HUES48 (cell line): ENCODE results near the gene TANGO2.

Source experiments
- H3K27ac ChIP-seq: one replicate; pipeline ENCODE4 v1.7.0; 2013; ENCODE audit warnings: low read depth, low read length, inconsistent platforms
- H3K27me3 ChIP-seq: 2 replicates; pipeline ENCODE4 v1.6.1; 2013; ENCODE audit warnings: mild to moderate bottlenecking, low read length; ENCODE audit not compliant: control insufficient read depth, insufficient read depth
- H3K36me3 ChIP-seq: 2 replicates; pipeline ENCODE4 v1.6.1; 2013; ENCODE audit warnings: low read length; ENCODE audit not compliant: control insufficient read depth, insufficient read depth
- H3K4me1 ChIP-seq: 2 replicates; pipeline ENCODE4 v1.6.1; 2013; ENCODE audit warnings: mild to moderate bottlenecking, low read length; ENCODE audit not compliant: control insufficient read depth, insufficient read depth
- H3K4me3 ChIP-seq: 2 replicates; pipeline ENCODE4 v1.5.1; 2013; ENCODE audit warnings: mild to moderate bottlenecking, low read depth, low read length
- H3K9ac ChIP-seq: 2 replicates; pipeline ENCODE4 v1.6.1; 2013; ENCODE audit warnings: mild to moderate bottlenecking, low read depth, low read length, moderate library complexity
- H3K9me3 ChIP-seq: 2 replicates; pipeline ENCODE4 v1.6.1; 2013; ENCODE audit warnings: low read length; ENCODE audit not compliant: control insufficient read depth, insufficient read depth

TANGO2 gene

DNA sequence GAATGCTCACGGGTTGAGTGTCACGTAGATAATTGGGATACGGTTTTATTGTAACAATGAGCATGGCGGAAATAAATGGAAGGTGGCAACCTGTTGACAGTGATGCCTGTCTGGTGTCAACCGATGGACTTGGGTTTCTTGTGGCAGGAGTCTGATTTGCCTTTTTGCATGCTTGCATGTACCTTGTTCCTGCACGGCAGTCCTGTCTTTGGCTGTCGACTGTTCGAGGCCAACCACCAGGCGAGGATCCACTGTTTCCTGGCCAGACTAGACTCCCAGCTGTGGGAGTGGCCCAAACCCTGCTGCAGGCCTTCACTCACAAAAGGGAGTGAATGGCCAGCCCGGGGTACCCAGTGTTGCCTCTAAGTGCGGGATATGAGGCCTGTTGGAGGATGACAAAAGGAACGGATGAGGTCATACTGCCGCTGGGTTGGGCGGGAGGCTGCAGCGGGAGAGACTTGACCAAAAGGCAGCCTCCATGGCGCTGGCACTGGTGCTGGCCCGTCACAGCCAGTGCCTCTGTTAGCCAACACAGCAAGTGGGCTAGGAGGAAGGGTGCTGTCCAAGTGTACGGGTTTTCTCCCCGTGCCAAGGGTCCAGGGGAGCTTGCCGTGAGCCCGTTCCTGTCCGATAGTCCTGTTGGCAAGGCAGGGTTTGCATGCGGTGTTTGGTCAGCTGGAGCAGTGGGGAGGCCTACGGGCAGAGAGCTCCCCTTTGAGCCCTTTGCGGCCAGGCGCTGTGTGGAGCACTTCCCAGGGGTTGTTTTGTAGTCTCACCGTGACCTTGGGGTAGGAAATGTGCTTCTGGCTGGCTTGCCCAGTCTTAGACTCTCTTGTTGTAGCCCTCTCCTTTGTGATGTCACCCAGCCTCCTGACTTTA, 60.1 kb downstream of the TANGO2 start:
- H3K36me3 ChIP-seq: peaks cover 15% of the 10 kb centered on the region
- no peaks in the 10 kb centered on the region for H3K9me3 ChIP-seq
- no peaks in the 10 kb centered on the region for H3K27me3 ChIP-seq
- H3K4me1 ChIP-seq: peaks cover 15% of the 10 kb centered on the region
- peak overlapping the region; percentile 96 for H3K9ac ChIP-seq
- H3K27ac ChIP-seq: peak overlapping the region; percentile 96
- H3K4me3 ChIP-seq: peak overlapping the region; percentile 99

DNA sequence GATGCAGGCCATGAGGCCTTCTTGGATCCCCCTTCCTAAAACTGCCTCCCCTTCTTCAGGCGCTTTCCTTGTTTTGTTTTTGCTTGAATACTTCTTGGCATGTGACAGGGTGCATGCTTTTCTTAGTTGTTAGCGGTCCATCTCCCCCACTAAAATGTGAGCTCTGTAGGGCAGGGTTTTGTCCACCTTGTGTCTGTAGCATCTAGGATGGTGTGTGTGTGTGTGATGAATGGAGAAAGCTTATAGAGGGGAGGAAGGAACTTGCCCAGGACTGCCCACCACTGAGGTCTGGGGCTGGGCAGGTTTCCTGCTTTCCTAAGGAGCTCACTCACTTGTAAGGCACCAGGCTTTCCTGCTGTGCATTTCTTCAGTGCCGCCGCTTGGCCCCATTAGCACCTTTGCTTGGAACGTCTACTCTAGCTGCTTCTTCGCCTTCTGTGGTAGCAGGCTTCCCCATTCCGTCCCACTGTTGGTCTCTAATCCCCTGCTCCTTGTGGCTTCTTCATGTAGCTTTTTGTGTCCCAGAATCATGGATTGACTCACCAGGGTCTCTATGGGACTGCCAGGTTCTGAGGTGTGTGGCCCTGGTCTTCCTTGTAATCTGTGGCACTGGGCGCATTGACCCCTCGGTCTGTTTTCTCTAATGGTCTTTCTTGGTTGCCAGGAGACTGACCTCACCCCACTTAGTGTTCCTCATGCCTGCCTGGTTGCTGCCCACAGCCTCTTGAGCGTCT, 62.4 kb downstream of the TANGO2 start:
- Histone ChIP-seq H3K4me3 (no peak overlapping the region), H3K9me3 (no peaks in the 10 kb centered on the region), H3K27me3 (no peaks in the 10 kb centered on the region), H3K9ac (no peak overlapping the region), H3K36me3 (peaks cover 38% of the 10 kb centered on the region), H3K27ac (no peak overlapping the region), H3K4me1 (peaks cover 15% of the 10 kb centered on the region)

DNA sequence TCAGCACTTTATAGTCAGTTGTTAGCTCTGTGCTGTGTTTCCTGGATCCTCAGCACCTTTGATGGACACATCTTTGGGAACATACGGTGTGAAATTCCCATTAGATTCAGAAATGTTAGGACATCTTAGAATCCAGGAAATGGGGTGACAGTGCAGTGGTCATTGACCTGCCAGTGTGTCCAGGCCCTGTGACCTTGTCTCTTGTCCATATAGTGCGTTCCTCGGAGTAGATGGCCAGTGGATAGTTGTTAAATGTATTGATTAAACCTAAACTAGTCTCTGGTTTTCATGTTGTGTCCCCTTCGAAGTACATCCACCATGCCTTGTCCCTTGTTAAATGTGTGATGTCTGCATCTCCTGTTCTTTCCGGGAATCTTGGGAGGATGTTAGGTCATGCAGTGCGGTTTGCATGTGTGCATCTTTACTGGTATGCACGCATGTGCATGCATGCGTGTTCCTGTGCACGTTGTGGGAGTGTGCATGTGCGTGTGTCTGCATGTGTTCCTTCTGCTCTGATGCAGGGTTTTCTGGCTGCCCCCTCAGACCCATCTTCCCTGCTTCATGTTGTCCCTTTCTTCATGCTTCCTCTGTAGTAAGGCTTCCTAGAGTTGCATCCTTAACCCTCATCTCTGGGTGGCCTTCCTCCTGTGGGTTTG, 63.1 kb downstream of the TANGO2 start:
- Histone ChIP-seq H3K9ac (no peak overlapping the region), H3K36me3 (peaks cover 45% of the 10 kb centered on the region), H3K4me3 (no peak overlapping the region), H3K27ac (peak overlapping the region; percentile 9), H3K9me3 (no peaks in the 10 kb centered on the region), H3K4me1 (peaks cover 15% of the 10 kb centered on the region), H3K27me3 (no peaks in the 10 kb centered on the region)

DNA sequence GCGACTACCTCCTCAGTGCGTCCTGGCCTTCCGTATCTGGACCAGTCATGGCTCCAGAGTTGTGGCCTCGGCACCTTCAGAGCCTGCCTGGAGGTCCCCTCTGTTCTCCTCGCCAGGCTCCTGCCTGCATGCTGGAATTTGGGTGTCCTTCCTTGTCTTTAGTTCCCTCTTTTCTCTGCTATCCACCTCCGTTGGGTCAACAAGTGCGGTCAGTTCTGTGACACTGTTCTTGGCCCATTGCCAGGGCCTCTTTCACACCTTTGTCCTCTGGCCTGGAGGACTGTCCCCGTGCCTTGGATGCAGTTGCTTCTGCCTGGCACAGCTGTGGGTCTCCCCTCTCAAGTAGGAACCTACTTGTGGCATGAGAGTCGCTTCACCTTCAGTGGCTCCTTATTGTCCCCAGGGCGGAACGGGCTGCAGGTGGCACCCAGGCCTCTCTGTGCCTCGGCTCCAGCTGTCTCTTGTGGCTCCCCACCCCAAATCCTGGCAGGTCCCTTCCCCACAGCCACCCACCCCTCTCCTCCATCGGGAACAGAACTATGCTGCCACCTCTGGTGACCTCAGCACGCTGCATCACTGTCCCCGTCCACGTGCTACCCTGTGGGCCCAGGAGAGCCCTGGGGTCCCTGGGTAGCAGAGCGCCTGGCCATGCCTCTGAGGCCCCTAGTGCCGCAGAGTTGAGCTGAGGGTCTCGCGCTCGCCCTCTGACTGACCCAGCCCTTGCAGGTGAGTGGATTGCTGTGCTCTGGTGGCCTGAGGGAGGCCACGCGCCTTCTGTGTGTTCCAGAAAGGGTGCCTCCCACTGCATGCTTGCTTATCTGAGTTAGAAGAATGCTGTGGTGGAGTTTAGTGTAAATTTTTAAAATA, 63.9 kb downstream of the TANGO2 start:
- 0 out of 2 replicates have a peak overlapping the region, but pooled peaks have one; percentile 10 for H3K9ac ChIP-seq

DNA sequence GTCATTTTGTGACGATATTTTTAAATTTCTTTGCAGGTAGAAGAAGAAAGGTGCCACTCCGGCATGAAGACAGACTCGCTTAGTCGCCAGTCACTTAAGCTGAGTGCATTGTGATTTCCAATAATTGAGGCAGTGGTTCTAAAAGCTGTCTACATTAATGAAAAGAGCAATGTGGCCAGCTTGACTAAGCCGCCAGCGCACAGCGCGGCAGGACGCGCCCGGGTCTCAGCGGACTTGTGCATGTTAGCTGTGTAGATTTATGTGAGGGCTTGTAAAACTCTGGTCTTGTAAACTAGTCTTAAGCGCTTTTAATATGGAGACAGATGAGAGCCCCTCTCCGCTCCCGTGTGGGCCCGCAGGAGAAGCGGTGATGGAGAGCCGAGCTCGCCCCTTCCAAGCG, 64.7 kb downstream of the TANGO2 start:
- Histone ChIP-seq H3K9me3 (no peaks in the 10 kb centered on the region), H3K27ac (no peak overlapping the region), H3K4me1 (peaks cover 15% of the 10 kb centered on the region), H3K9ac (no peak overlapping the region), H3K4me3 (no peak overlapping the region), H3K36me3 (peaks cover 61% of the 10 kb centered on the region), H3K27me3 (no peaks in the 10 kb centered on the region)

More for the DNA sequence above, 63.9 kb downstream of the TANGO2 start:
- Histone ChIP-seq H3K9me3 (no peaks in the 10 kb centered on the region), H3K36me3 (peaks cover 52% of the 10 kb centered on the region), H3K27ac (peak overlapping the region; percentile 9), H3K4me3 (no peak overlapping the region), H3K27me3 (no peaks in the 10 kb centered on the region), H3K4me1 (peaks cover 15% of the 10 kb centered on the region)

DNA sequence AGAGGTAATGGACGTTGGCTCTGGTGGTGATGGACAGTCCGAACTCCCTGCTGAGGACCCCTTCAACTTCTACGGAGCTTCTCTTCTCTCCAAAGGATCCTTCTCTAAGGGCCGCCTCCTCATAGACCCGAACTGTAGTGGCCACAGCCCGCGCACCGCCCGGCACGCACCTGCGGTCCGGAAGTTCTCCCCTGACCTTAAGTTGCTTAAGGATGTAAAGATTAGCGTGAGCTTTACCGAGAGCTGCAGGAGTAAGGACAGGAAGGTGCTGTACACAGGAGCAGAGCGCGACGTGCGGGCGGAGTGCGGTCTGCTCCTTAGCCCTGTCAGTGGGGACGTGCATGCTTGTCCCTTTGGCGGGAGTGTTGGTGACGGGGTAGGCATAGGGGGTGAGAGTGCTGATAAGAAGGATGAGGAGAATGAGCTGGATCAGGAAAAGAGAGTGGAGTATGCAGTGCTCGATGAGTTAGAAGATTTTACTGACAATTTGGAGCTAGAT, 65.2 kb downstream of the TANGO2 start:
- no peak overlapping the region for H3K9ac ChIP-seq
- H3K4me3 ChIP-seq: no peak overlapping the region
- no peak overlapping the region for H3K27ac ChIP-seq
- peaks cover 14% of the 10 kb centered on the region for H3K4me1 ChIP-seq
- H3K9me3 ChIP-seq: no peaks in the 10 kb centered on the region
- H3K36me3 ChIP-seq: peaks cover 66% of the 10 kb centered on the region
- H3K27me3 ChIP-seq: no peaks in the 10 kb centered on the region

DNA sequence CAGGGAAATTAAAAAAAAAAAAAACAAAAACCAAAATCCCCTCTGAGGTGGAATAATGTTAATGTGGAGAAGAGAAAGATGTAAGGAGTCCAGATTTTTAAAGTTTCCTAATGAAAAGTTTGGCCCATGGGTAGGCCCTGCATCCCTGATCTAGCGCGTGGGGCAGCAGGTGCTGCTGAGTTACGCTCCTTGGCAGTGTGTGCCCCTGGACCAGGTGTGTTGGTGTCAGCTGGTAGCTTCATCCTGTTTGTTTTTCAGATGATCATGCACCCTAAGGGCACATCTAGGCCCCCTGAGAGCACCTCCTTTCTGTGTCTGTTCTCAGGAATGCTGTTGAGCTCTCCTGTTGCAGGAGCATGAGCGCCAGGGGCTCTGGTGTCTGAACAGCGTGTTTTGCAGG, 65.9 kb downstream of the TANGO2 start:
- Histone ChIP-seq H3K36me3 (peaks cover 72% of the 10 kb centered on the region), H3K27me3 (no peaks in the 10 kb centered on the region), H3K4me1 (peaks cover 8% of the 10 kb centered on the region; the same call in 1 of the 2 replicates), H3K4me3 (no peak overlapping the region), H3K9me3 (no peaks in the 10 kb centered on the region), H3K9ac (no peak overlapping the region), H3K27ac (no peak overlapping the region)

DNA sequence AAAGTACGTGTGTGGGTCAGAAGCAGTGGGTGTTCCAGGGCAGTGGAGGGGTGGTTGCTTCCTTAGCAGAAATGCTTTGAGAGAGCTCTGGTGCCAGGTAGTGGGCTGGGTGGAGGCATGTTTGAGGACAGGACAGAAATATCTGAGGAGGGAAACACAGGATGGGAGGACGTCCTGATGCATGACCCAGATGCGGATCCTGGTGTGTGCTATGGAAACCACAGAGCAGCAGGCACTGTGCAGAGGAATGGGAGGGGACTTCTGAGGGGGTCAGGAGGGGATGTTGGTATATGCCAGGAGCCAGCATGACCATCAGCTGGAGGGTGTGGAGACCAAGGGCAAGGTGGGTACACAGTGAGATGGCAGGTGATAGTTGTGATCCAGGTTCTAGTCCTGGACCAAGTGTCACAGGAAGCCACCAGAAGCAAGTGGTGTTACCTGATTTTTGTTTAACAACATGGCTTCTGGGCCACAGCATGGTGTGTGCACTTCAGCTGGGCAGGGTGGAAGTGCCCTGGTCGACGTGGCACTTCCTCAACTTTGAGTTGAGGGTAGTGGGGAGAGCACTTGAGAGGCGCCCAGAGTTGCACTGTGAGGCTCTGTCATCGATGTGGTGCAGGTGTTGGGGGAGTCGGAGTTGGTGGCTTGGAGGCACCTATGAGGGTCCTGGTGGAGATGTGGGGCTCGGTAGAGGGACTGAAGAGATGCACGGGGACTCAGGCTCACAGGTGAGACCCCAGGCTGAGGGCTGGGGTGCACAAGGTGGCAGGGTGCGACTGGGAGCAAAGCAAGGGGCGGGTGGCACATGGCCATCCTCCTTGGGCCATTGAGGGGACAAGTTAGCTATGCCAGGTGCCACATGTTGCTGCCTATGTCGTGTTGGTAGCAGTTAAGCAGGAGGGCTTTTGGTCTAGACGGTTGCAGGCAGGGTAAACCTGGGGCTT, 66.7 kb downstream of the TANGO2 start:
- Histone ChIP-seq H3K4me1 (peaks cover 6% of the 10 kb centered on the region; the same call in 1 of the 2 replicates), H3K27me3 (no peaks in the 10 kb centered on the region), H3K4me3 (no peak overlapping the region), H3K9ac (no peak overlapping the region), H3K27ac (no peak overlapping the region), H3K9me3 (no peaks in the 10 kb centered on the region), H3K36me3 (peaks cover 78% of the 10 kb centered on the region)

DNA sequence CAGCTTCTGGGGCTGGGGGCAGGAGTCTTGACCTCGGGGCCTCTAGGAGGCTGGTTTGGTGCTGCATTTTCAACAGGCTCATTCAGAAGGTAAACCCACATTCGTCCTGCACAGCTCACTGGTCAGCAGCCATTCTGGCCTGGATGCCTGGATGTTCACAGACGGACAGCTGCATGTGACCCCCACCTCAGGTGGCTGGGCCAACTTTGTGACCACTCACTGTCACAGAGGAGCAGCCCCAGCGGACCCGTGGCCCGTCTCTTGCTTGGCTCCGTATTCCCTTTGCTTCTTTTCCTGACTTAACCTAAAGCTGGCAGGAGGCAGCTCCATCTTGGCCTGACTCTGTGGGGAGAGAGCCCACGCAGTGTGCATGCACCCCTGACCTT, 67.3 kb downstream of the TANGO2 start:
- no peak overlapping the region for H3K4me3 ChIP-seq
- H3K9ac ChIP-seq: no peak overlapping the region
- H3K9me3 ChIP-seq: no peaks in the 10 kb centered on the region
- no peak overlapping the region for H3K27ac ChIP-seq
- H3K36me3 ChIP-seq: peaks cover 78% of the 10 kb centered on the region
- H3K27me3 ChIP-seq: no peaks in the 10 kb centered on the region
- H3K4me1 ChIP-seq: no peaks in the 10 kb centered on the region
